ENCODE data around the gene RIF1. TPM values are rescaled to one million over a fixed set of nuclear protein-coding genes. Genes with fewer than 3 reads are reported as not detected.
A peak's percentile ranks its signal among the peaks of the same experiment; 100 is the strongest.
"Not testable (repeated sequence)": the region's sequence is repeated elsewhere in the genome, so short reads cannot be mapped to it uniquely, and the experiment has no call there.

The RIF1 gene
- total and polyA plus RNA-seq, 4 donors = 2.2 to 26.9 (median 12.2) TPM

DNA sequence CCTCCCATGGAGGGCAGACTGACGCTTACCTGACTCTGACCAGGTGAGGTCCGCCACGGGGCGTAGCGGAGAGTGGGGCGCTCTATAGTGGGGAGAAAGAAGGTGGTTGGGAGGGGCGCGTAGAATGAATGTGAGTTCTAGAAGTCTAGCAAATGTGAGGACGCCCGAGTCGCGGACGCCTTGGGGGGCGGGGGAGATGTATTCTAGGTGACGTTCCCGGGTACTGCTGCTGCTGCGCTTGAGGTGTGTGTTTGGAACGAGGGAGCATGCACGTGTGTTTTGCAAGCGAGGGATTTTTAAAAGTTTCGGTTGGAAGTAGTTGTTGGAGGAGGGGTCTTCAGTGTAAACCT lies 758 bp downstream of the RIF1 start:
- Histone ChIP-seq H3K9me3 (ENCODE audit: control insufficient read depth in 4 of 4, low read length in 3 of 4) (no peaks in the 10 kb centered on the region), H3K9ac (ENCODE audit: low read depth in 1 of 2, low read length in 2 of 2) (peak overlapping the region; percentile 29 to 88), H3K4me3 (ENCODE audit: low read depth in 1 of 3, low read length in 3 of 3) (peak overlapping the region; percentile 78 to 96 (median 83)), H3K4me1 (ENCODE audit: control insufficient read depth in 4 of 4, insufficient read depth in 4 of 4, low read length in 3 of 4) (peaks cover 0 to 7% (median 4%) of the 10 kb centered on the region in 4 donors), H3K36me3 (ENCODE audit: control insufficient read depth in 4 of 4, insufficient read depth in 3 of 4, low read depth in 1 of 4, low read length in 3 of 4) (peaks cover 0 to 4% (median 4%) of the 10 kb centered on the region in 4 donors), H3K27me3 (ENCODE audit: control insufficient read depth in 4 of 4, insufficient read depth in 4 of 4, low read length in 3 of 4) (no peaks in the 10 kb centered on the region), H3K27ac (ENCODE audit: low read depth in 1 of 2, low read length in 2 of 2) (peak overlapping the region; percentile 88 to 97)
- TF ChIP-seq FOXA1 (IDR thresholded peaks at IDR 0.05) (no peak), HNF4G (IDR thresholded peaks at IDR 0.05) (no peak), EGR1 (IDR thresholded peaks at IDR 0.05; ENCODE audit: low read depth in 2 of 2) (no peak), SP1 (IDR thresholded peaks at IDR 0.05) (no peak), RAD21 (IDR thresholded peaks at IDR 0.05) (no peak)
- TF ChIP-seq, protein P1, sequence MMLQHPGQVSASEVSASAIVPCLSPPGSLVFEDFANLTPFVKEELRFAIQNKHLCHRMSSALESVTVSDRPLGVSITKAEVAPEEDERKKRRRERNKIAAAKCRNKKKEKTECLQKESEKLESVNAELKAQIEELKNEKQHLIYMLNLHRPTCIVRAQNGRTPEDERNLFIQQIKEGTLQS (IDR thresholded peaks at IDR 0.05) = no peak
- TF ChIP-seq, protein P2, sequence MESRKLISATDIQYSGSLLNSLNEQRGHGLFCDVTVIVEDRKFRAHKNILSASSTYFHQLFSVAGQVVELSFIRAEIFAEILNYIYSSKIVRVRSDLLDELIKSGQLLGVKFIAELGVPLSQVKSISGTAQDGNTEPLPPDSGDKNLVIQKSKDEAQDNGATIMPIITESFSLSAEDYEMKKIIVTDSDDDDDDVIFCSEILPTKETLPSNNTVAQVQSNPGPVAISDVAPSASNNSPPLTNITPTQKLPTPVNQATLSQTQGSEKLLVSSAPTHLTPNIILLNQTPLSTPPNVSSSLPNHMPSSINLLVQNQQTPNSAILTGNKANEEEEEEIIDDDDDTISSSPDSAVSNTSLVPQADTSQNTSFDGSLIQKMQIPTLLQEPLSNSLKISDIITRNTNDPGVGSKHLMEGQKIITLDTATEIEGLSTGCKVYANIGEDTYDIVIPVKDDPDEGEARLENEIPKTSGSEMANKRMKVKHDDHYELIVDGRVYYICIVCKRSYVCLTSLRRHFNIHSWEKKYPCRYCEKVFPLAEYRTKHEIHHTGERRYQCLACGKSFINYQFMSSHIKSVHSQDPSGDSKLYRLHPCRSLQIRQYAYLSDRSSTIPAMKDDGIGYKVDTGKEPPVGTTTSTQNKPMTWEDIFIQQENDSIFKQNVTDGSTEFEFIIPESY (IDR thresholded peaks at IDR 0.05) = no peak
- no peak for DNase-seq (ENCODE audit: low spot score)
- under 1% methylated on average over 21 of the region's 21 CpGs for WGBS

DNA sequence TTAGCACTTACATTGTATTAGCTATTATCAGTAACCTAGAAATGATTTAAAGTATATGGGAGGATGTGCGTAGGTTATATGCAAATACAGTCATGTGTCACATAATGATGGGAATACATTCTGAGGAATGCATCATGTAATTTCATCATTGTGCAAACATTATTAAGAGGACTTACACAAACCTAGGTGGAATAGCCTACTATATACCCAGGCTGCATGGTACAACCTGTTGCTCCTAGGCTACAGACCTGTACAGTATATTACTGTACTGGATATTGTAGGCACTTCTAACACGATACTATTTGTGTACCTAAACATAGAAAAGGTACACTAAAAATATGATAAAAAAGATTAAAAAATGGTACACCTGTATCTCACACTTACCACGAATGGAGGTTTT lies 7.9 kb downstream of the RIF1 start:
- no peak overlapping the region for H3K4me3 ChIP-seq (ENCODE audit: low read depth in 1 of 3, low read length in 3 of 3)
- no peaks in the 10 kb centered on the region for H3K27me3 ChIP-seq (ENCODE audit: control insufficient read depth in 4 of 4, insufficient read depth in 4 of 4, low read length in 3 of 4)
- H3K9ac ChIP-seq (ENCODE audit: low read depth in 1 of 2, low read length in 2 of 2) = no peak overlapping the region
- H3K36me3 ChIP-seq (ENCODE audit: control insufficient read depth in 4 of 4, insufficient read depth in 3 of 4, low read depth in 1 of 4, low read length in 3 of 4) = peaks cover 4 to 41% (median 38%) of the 10 kb centered on the region in 4 donors
- DNase-seq (ENCODE audit: low spot score) = no peak
- H3K27ac ChIP-seq (ENCODE audit: low read depth in 1 of 2, low read length in 2 of 2) = no peak overlapping the region
- 94% methylated on average over 3 of the region's 3 CpGs for WGBS
- TF ChIP-seq, protein P2 (IDR thresholded peaks at IDR 0.05) = no peak
- TF ChIP-seq RAD21 (IDR thresholded peaks at IDR 0.05) (no peak), FOXA2 (IDR thresholded peaks at IDR 0.05) (no peak), FOXA1 (IDR thresholded peaks at IDR 0.05) (no peak), TAF1 (conservative IDR thresholded peaks at IDR 0.05) (no peak), JUND (IDR thresholded peaks at IDR 0.05) (no peak), HNF4A (conservative IDR thresholded peaks at IDR 0.05) (no peak)
- TF ChIP-seq, protein P1 (IDR thresholded peaks at IDR 0.05) = no peak
- H3K4me1 ChIP-seq (ENCODE audit: control insufficient read depth in 4 of 4, insufficient read depth in 4 of 4, low read length in 3 of 4) = no peaks in the 10 kb centered on the region
- H3K9me3 ChIP-seq (ENCODE audit: control insufficient read depth in 4 of 4, low read length in 3 of 4) = no peaks in the 10 kb centered on the region

DNA sequence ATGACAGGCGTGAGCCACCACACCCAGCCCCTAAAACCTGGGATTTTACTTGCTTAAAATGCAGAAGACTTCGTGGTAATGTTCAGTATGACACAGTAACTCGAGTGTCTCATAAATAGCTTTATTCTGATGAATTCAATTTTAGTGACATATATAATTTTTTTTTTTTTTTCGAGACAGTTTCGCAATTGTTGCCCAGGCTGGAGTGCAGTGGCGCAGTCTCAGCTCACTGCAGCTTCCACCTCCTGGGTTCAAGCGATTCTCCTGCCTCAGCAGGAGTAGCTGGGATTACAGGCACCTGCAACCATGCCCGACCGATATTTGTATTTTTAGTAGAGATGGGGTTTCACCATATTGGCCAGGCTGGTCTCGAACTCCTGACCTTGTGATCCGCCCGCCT lies 12.0 kb downstream of the RIF1 start:
- 97% methylated on average over 12 of the region's 12 CpGs for WGBS
- not testable (repeated sequence) for H3K9ac ChIP-seq (ENCODE audit: low read depth in 1 of 2, low read length in 2 of 2); H3K4me3 ChIP-seq (ENCODE audit: low read depth in 1 of 3, low read length in 3 of 3); H3K9me3 ChIP-seq (ENCODE audit: control insufficient read depth in 4 of 4, low read length in 3 of 4); H3K4me1 ChIP-seq (ENCODE audit: control insufficient read depth in 4 of 4, insufficient read depth in 4 of 4, low read length in 3 of 4); H3K27ac ChIP-seq (ENCODE audit: low read depth in 1 of 2, low read length in 2 of 2); H3K27me3 ChIP-seq (ENCODE audit: control insufficient read depth in 4 of 4, insufficient read depth in 4 of 4, low read length in 3 of 4); DNase-seq (ENCODE audit: low spot score)
- peaks cover 6 to 47% (median 39%) of the 10 kb centered on the region in 4 donors for H3K36me3 ChIP-seq (ENCODE audit: control insufficient read depth in 4 of 4, insufficient read depth in 3 of 4, low read depth in 1 of 4, low read length in 3 of 4)
